Mammary microvascular endothelial cell (primary cell): Measurements from ENCODE around the gene MAP10. TPM values are rescaled to one million over a fixed set of nuclear protein-coding genes. Genes with fewer than 3 reads are reported as not detected.

ENCODE experiments used
- total RNA-seq: library from RNA; depleted of rRNA; stranded (reverse); fragments of >200 nt; gene quantifications from 2 replicates; pipeline ENCODE4 v1.2.3, GENCODE V29; 2015

MAP10 gene, protein sequence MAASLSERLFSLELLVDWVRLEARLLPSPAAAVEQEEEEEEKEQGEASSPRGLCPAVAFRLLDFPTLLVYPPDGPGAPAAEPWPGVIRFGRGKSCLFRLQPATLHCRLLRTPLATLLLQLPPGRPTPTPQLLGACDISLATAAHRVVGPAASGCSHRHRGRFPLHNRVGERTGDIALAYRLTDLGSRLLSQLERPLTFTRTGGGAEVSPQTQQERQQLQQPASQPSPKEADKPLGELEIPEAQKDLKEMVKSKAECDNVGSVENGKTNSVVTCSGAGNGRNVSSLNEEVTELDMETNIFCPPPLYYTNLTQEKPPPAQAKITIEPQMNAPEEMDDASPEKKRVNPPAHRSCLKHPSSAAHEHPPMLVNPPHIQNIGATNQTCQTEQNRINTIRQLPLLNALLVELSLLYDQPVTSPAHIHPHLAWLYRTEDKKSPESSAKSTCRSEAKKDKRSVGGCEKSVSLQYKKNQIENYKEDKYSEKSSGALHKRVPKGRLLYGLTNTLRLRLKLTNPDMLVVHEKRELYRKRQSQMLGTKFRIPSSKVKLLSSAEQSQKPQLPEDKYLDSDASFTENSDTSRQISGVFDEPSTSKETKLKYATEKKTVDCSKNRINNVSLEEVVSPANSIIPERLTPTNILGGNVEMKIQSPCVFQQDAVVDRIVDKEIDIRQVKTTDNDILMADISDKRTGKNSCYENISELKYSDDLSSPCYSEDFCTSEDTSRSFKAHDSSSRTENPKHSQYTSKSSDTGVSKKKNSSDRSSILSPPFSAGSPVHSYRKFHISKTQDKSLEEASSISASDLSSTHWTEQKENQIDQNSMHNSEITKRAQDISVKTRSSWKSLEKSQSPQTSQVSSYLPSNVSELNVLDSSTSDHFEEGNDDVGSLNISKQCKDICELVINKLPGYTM
- total RNA-seq = 1.9 TPM in 2 replicates

DNA sequence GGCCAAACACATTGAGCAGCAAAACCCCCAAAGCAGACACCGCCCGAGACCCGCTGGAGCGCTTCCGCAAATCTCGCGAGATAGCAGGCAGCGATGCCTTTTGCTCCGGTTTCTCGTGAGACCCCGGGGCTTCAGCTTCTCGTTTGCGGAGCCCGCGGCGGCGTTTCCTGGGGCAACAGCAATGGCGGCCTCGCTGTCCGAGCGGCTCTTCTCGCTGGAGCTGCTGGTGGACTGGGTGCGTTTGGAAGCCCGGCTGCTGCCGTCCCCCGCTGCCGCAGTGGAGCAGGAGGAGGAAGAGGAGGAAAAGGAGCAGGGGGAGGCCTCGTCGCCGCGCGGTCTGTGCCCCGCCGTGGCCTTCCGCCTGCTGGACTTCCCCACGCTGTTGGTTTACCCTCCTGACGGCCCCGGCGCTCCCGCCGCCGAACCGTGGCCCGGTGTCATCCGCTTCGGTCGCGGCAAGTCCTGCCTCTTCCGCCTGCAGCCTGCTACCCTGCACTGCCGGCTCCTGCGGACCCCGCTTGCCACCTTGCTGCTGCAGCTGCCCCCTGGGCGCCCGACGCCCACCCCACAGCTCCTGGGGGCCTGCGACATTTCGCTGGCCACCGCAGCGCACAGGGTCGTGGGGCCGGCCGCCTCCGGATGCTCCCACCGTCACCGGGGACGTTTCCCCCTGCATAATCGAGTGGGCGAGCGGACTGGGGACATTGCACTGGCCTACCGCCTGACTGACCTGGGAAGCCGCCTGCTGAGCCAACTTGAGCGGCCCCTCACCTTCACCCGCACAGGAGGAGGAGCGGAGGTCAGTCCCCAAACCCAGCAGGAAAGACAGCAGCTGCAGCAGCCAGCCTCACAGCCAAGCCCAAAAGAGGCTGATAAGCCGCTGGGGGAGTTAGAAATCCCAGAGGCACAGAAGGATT lies at the start of gene MAP10:
TSS of gene MAP10 (plus strand) at position 148 of the 917 bp plus-strand sequence. CDS start at position 182, 34 bp downstream.

Other genes starting within 250 kb of the MAP10 start
- gene SIPA1L2, start 175.3 kb upstream of the MAP10 start, total RNA-seq = 8.8 and 9.3 TPM in 2 replicates
- gene NTPCR, start 145.2 kb downstream of the MAP10 start, total RNA-seq = 21.5 and 26.4 TPM in 2 replicates